GM23338 (cell line): Measurements from ENCODE around the gene TIMM9. TPM values are rescaled to one million over a fixed set of nuclear protein-coding genes. Genes with fewer than 3 reads are reported as not detected.

Experiments
- ATAC-seq: fragments of 200-7000 bp; cut with Tn5 transposase; 3 replicates; pipeline ENCODE4 v1.9.1; 2020
- DNase-seq: peaks from one replicate; pipeline ENCODE4 v3.0.0-alpha.2; 2015; ENCODE audit warnings: low spot score
- H2AFZ ChIP-seq: fragments of 200-600 bp; sonication (generic); 2 replicates; pipeline ENCODE4 v1.8.0; 2016; ENCODE audit warnings: antibody characterized with exemption, mild to moderate bottlenecking, moderate library complexity
- H3F3A ChIP-seq: fragments of 200-600 bp; sonication (generic); replicated peaks from 2 replicates; pipeline ENCODE4 v1.8.0; 2017; ENCODE audit warnings: antibody characterized with exemption, mixed run types, low read depth
- H3K27ac ChIP-seq: fragments of 200-600 bp; sonication (generic); 2 replicates; pipeline ENCODE4 v1.6.1; 2016; ENCODE audit warnings: low read depth
- H3K27me3 ChIP-seq: fragments of 200-600 bp; sonication (generic); 2 replicates; pipeline ENCODE4 v1.8.0; 2016; ENCODE audit warnings: mild to moderate bottlenecking, mixed run types, moderate library complexity; ENCODE audit not compliant: insufficient read depth
- H3K36me3 ChIP-seq: fragments of 200-600 bp; sonication (generic); 2 replicates; pipeline ENCODE4 v1.8.0; 2016; ENCODE audit warnings: mild to moderate bottlenecking; ENCODE audit not compliant: insufficient read depth
- H3K4me1 ChIP-seq: fragments of 200-600 bp; sonication (generic); 2 replicates; pipeline ENCODE4 v1.8.0; 2016; ENCODE audit warnings: mild to moderate bottlenecking, moderate library complexity; ENCODE audit not compliant: insufficient read depth
- H3K4me2 ChIP-seq: fragments of 200-600 bp; sonication (generic); 2 replicates; pipeline ENCODE4 v1.7.1; 2017; ENCODE audit warnings: mixed run types
- H3K4me3 ChIP-seq: fragments of 200-600 bp; sonication (generic); 2 replicates; pipeline ENCODE4 v1.6.1; 2016; ENCODE audit warnings: mixed run types
- H3K79me2 ChIP-seq: fragments of 200-600 bp; sonication (generic); replicated peaks from 2 replicates; pipeline ENCODE4 v1.8.0; 2017; ENCODE audit warnings: mild to moderate bottlenecking; ENCODE audit not compliant: insufficient read depth
- H3K9me2 ChIP-seq: fragments of 200-600 bp; sonication (generic); 2 replicates; pipeline ENCODE4 v1.8.0; 2017; ENCODE audit not compliant: insufficient read depth
- H4K20me1 ChIP-seq: fragments of 200-600 bp; sonication (generic); replicated peaks from 2 replicates; pipeline ENCODE4 v1.8.0; 2017; ENCODE audit warnings: mild to moderate bottlenecking; ENCODE audit not compliant: insufficient read depth
- H3K27ac Mint-ChIP-seq: 2 replicates; pipeline ENCODE4 v1.8.0; 2020; ENCODE audit warnings: inconsistent platforms, mild to moderate bottlenecking, moderate library complexity, mixed read lengths
- H3K27me3 Mint-ChIP-seq: 3 replicates; pipeline ENCODE4 v1.8.0; 2022; ENCODE audit warnings: low read depth, mild to moderate bottlenecking, moderate library complexity, mixed read lengths, inconsistent platforms; ENCODE audit not compliant: insufficient read depth, poor library complexity
- H3K36me3 Mint-ChIP-seq: 3 replicates; pipeline ENCODE4 v1.8.0; 2021; ENCODE audit warnings: low read depth, mild to moderate bottlenecking, inconsistent platforms, moderate library complexity, mixed read lengths
- H3K4me1 Mint-ChIP-seq: 3 replicates; pipeline ENCODE4 v1.8.0; 2020; ENCODE audit warnings: mild to moderate bottlenecking, inconsistent platforms, mixed read lengths
- H3K4me3 Mint-ChIP-seq: 3 replicates; pipeline ENCODE4 v1.8.0; 2021; ENCODE audit warnings: moderate library complexity, mild to moderate bottlenecking, inconsistent platforms, mixed read lengths
- H3K9me3 Mint-ChIP-seq: 3 replicates; pipeline ENCODE4 v1.8.0; 2020; ENCODE audit warnings: moderate library complexity, mild to moderate bottlenecking, inconsistent platforms, mixed read lengths
- CTCF ChIP-seq, 2 experiments: fragments of 200-600 bp in 1 of 2; sonication (generic) in 1 of 2; conservative IDR thresholded peaks; 2 replicates each; pipeline versions ENCODE4 v1.5.1 to v1.6.1; 2016 to 2017; ENCODE audit warnings: antibody characterized with exemption in 2 of 2, low read depth in 2 of 2, mild to moderate bottlenecking in 2 of 2, moderate library complexity in 1 of 2
- ETS1 ChIP-seq: IDR thresholded peaks from 2 replicates; pipeline ENCODE4 v1.6.1; 2016; ENCODE audit warnings: antibody characterized with exemption
- EZH2 ChIP-seq: fragments of 200-600 bp; sonication (generic); IDR thresholded peaks from one replicate; pipeline ENCODE4 v1.8.0; 2017; ENCODE audit warnings: antibody characterized with exemption, mild to moderate bottlenecking, low read depth; ENCODE audit not compliant: unreplicated experiment
- JUNB ChIP-seq: IDR thresholded peaks from one replicate; pipeline ENCODE4 v1.6.1; 2016; ENCODE audit warnings: antibody characterized with exemption; ENCODE audit not compliant: unreplicated experiment
- NANOG ChIP-seq: IDR thresholded peaks from 2 replicates; pipeline ENCODE4 v1.6.1; 2016; ENCODE audit warnings: antibody characterized with exemption, borderline replicate concordance
- POLR2AphosphoS5 ChIP-seq: IDR thresholded peaks from 2 replicates; pipeline ENCODE4 v1.6.1; 2016; ENCODE audit warnings: antibody characterized with exemption, low read depth
- REST ChIP-seq: IDR thresholded peaks from one replicate; pipeline ENCODE4 v1.6.1; 2018; ENCODE audit warnings: antibody characterized with exemption; ENCODE audit not compliant: unreplicated experiment
- ZNF331 ChIP-seq: fragments of 250-450 bp; sonication (Bioruptor Pico); IDR thresholded peaks from 2 replicates; pipeline ENCODE4 v1.5.0; 2020; ENCODE audit warnings: low read depth, mild to moderate bottlenecking, moderate library complexity
- ZNF462 ChIP-seq: fragments of 250-450 bp; sonication (Bioruptor Pico); IDR thresholded peaks from 2 replicates; pipeline ENCODE4 v1.5.0; 2020; ENCODE audit warnings: mild to moderate bottlenecking, moderate library complexity
- polyA plus RNA-seq: library from polyadenylated mRNA; unstranded; fragments of >200 nt; fragmentation: Nextera tagmentation; extraction: Ambion mirVana; gene quantifications from 2 replicates; pipeline ENCODE4 v1.2.1, GENCODE V29; 2016
- total RNA-seq: library from RNA; depleted of rRNA; stranded (reverse); fragments of >200 nt; shearing (Covaris generic); gene quantifications from 2 replicates; pipeline ENCODE4 v1.2.3, GENCODE V29; 2014

The TIMM9 gene
- total and polyA plus RNA-seq, 2 experiments from 2014 or later, result 40.3 to 146 TPM

- TF ChIP-seq EZH2, result no peak
- TF ChIP-seq JUNB, result no peak
- TF ChIP-seq NANOG, result no peak
- TF ChIP-seq ZNF331 (CRISPR knock-in tag), result no peak
- no peak for TF ChIP-seq REST
- no peak for TF ChIP-seq POLR2AphosphoS5
- TF ChIP-seq ETS1, result no peak
Observed at GRCh38 chr14:58415636-58416547, 11.4 kb downstream of the TIMM9 start (continued).

- Mint-ChIP-seq H3K36me3 (peaks cover 73% of the 10 kb centered on the region), H3K4me1 (peaks cover 8% of the 10 kb centered on the region; the same call in 2 of the 3 replicates), H3K4me3 (no peak overlapping the region), H3K9me3 (no peaks in the 10 kb centered on the region; the same call in 2 of the 3 replicates), H3K27me3 (peaks cover 1% of the 10 kb centered on the region), H3K27ac (no peak overlapping the region)
- 0 out of 2 replicates have a peak, but pooled peaks cover 9% of the 10 kb centered on the region for H4K20me1 ChIP-seq
- ATAC-seq (peak; percentile 77), DNase-seq (peak; percentile 8)
- no peak overlapping the region for H3K4me3 ChIP-seq
- H3F3A ChIP-seq, result no peaks in the 10 kb centered on the region
- no peaks in the 10 kb centered on the region for H3K27me3 ChIP-seq
- no peak overlapping the region for H3K4me2 ChIP-seq
- H3K27ac ChIP-seq, result no peak overlapping the region
- no peaks in the 10 kb centered on the region for H3K9me2 ChIP-seq
- no peaks in the 10 kb centered on the region for H3K4me1 ChIP-seq
- H3K36me3 ChIP-seq, result peaks cover 26% of the 10 kb centered on the region; the same call in 1 of the 2 replicates
- peaks cover 10% of the 10 kb centered on the region for H3K79me2 ChIP-seq
- no peak overlapping the region for H2AFZ ChIP-seq
- no peak for TF ChIP-seq ZNF462
- no peak for TF ChIP-seq CTCF (conservative IDR thresholded peaks at IDR 0.05; ENCODE audit: low read depth in 2 of 2)
- no peak for TF ChIP-seq EZH2
- no peak for TF ChIP-seq POLR2AphosphoS5
Observed at GRCh38 chr14:58414845-58415244, 12.5 kb downstream of the TIMM9 start.
